Measurements from ENCODE around the gene KIRREL3.
A peak's percentile ranks its signal among the peaks of the same experiment; 100 is the strongest.

Gene KIRREL3

GRCh38 chr11:126884192-126884591, 116.4 kb downstream of the KIRREL3 start:
- DNase-seq (ENCODE audit: low read depth), result no peak
- no peak overlapping the region for H3K4me3 ChIP-seq (ENCODE audit: control insufficient read depth, low read depth, low read length)
- no peak for TF ChIP-seq CTCF (IDR thresholded peaks at IDR 0.05; ENCODE audit: control insufficient read depth, insufficient read depth, low read depth, low read length, missing control alignments)

- no peak for TF ChIP-seq CTCF (IDR thresholded peaks at IDR 0.05; ENCODE audit: control insufficient read depth, insufficient read depth, low read depth, low read length, missing control alignments)
- H3K4me3 ChIP-seq (ENCODE audit: control insufficient read depth, low read depth, low read length), result no peak overlapping the region
- no peak for DNase-seq (ENCODE audit: low read depth)
These were observed 119.7 kb downstream of the KIRREL3 start for GRCh38 chr11:126880872-126881271.

GRCh38 chr11:126879516-126879915, 121.1 kb downstream of the KIRREL3 start:
- no peak for DNase-seq (ENCODE audit: low read depth)
- H3K4me3 ChIP-seq (ENCODE audit: control insufficient read depth, low read depth, low read length), result no peak overlapping the region
- no peak for TF ChIP-seq CTCF (IDR thresholded peaks at IDR 0.05; ENCODE audit: control insufficient read depth, insufficient read depth, low read depth, low read length, missing control alignments)

GRCh38 chr11:126878913-126879482, 121.6 kb downstream of the KIRREL3 start:
- DNase-seq (ENCODE audit: low read depth), result no peak
- TF ChIP-seq CTCF (IDR thresholded peaks at IDR 0.05; ENCODE audit: control insufficient read depth, insufficient read depth, low read depth, low read length, missing control alignments), result no peak
- no peak overlapping the region for H3K4me3 ChIP-seq (ENCODE audit: control insufficient read depth, low read depth, low read length)

GRCh38 chr11:126874831-126875230, 125.7 kb downstream of the KIRREL3 start:
- DNase-seq (ENCODE audit: low read depth), result no peak
- no peak overlapping the region for H3K4me3 ChIP-seq (ENCODE audit: control insufficient read depth, low read depth, low read length)
- TF ChIP-seq CTCF (IDR thresholded peaks at IDR 0.05; ENCODE audit: control insufficient read depth, insufficient read depth, low read depth, low read length, missing control alignments), result peak; percentile 32

- no peak for TF ChIP-seq CTCF (IDR thresholded peaks at IDR 0.05; ENCODE audit: control insufficient read depth, insufficient read depth, low read depth, low read length, missing control alignments)
- no peak for DNase-seq (ENCODE audit: low read depth)
- no peak overlapping the region for H3K4me3 ChIP-seq (ENCODE audit: control insufficient read depth, low read depth, low read length)
These were observed 126.3 kb downstream of the KIRREL3 start for GRCh38 chr11:126874276-126874675.

- no peak overlapping the region for H3K4me3 ChIP-seq (ENCODE audit: control insufficient read depth, low read depth, low read length)
- no peak for DNase-seq (ENCODE audit: low read depth)
- TF ChIP-seq CTCF (IDR thresholded peaks at IDR 0.05; ENCODE audit: control insufficient read depth, insufficient read depth, low read depth, low read length, missing control alignments), result no peak
These were observed 128.8 kb downstream of the KIRREL3 start for GRCh38 chr11:126871792-126872191.
